T-helper 17 cell (primary cell): Measurements from ENCODE around the gene IGFALS. TPM values are rescaled to one million over a fixed set of nuclear protein-coding genes. Genes with fewer than 3 reads are reported as not detected.
A peak's percentile ranks its signal among the peaks of the same experiment; 100 is the strongest.

Experiments
- ATAC-seq: fragments of 150-1000 bp; cut with Tn5 transposase; 2 replicates; pipeline ENCODE4 v1.10.0; 2021; ENCODE audit warnings: mild to moderate bottlenecking, moderate library complexity
- DNase-seq, 3 donors: peaks; one replicate each; pipeline versions ENCODE4 v3.0.0 to v3.0.0-alpha.2; 2020 to 2021
- H3K9me3 ChIP-seq: one replicate; pipeline ENCODE4 v1.7.0; 2013; ENCODE audit warnings: low read length, mild to moderate bottlenecking; ENCODE audit not compliant: control insufficient read depth, poor library complexity, severe bottlenecking
- H3K27ac Mint-ChIP-seq: one replicate; pipeline ENCODE4 v1.8.0; 2022; ENCODE audit warnings: mild to moderate bottlenecking, moderate library complexity, mixed read lengths
- H3K27me3 Mint-ChIP-seq: one replicate; pipeline ENCODE4 v1.8.0; 2022; ENCODE audit warnings: mixed read lengths
- H3K36me3 Mint-ChIP-seq: one replicate; pipeline ENCODE4 v1.8.0; 2022; ENCODE audit warnings: low read depth, mixed read lengths
- H3K4me1 Mint-ChIP-seq: one replicate; pipeline ENCODE4 v1.8.0; 2022; ENCODE audit warnings: mild to moderate bottlenecking, mixed read lengths
- H3K4me3 Mint-ChIP-seq: one replicate; pipeline ENCODE4 v1.8.0; 2022; ENCODE audit warnings: mild to moderate bottlenecking, moderate library complexity, mixed read lengths
- total RNA-seq, 4 donors: library from RNA in 2 of 4; stranded (reverse) in 2 of 4; gene quantifications; one replicate each; pipeline ENCODE4 v1.2.3 and lab custom pipeline; 2022 to 2026

The IGFALS gene
- total RNA-seq, 2 donors from 2014 or later: 0.25 to 0.55 TPM

GRCh38 chr16:1790611-1791255 is 2.8 kb downstream of the IGFALS start:
- no peak for ATAC-seq
- Mint-ChIP-seq H3K4me3 (no peak overlapping the region), H3K4me1 (peaks cover 2% of the 10 kb centered on the region), H3K27me3 (no peaks in the 10 kb centered on the region), H3K36me3 (peaks cover 2% of the 10 kb centered on the region), H3K27ac (no peak overlapping the region)
- H3K9me3 ChIP-seq: no peaks in the 10 kb centered on the region
- DNase-seq: no peak

GRCh38 chr16:1790261-1790610 is 3.3 kb downstream of the IGFALS start:
- peaks cover 2% of the 10 kb centered on the region for H3K36me3 Mint-ChIP-seq
- H3K4me1 Mint-ChIP-seq: peaks cover 2% of the 10 kb centered on the region
- no peaks in the 10 kb centered on the region for H3K9me3 ChIP-seq
- ATAC-seq (no peak), DNase-seq (no peak)
- no peak overlapping the region for H3K4me3 Mint-ChIP-seq
- H3K27me3 Mint-ChIP-seq: no peaks in the 10 kb centered on the region
- H3K27ac Mint-ChIP-seq: no peak overlapping the region

- peaks cover 2% of the 10 kb centered on the region for H3K36me3 Mint-ChIP-seq
- H3K4me3 Mint-ChIP-seq: no peak overlapping the region
- DNase-seq (no peak), ATAC-seq (no peak)
- H3K27ac Mint-ChIP-seq: no peak overlapping the region
- H3K9me3 ChIP-seq: no peaks in the 10 kb centered on the region
- H3K4me1 Mint-ChIP-seq: peaks cover 2% of the 10 kb centered on the region
- no peaks in the 10 kb centered on the region for H3K27me3 Mint-ChIP-seq
Measured at GRCh38 chr16:1789643-1790045, 3.9 kb downstream of the IGFALS start.

- DNase-seq: peak in 1 of 3 donors; percentile 4
- peaks cover 2% of the 10 kb centered on the region for H3K36me3 Mint-ChIP-seq
- H3K9me3 ChIP-seq: no peaks in the 10 kb centered on the region
- peaks cover 2% of the 10 kb centered on the region for H3K4me1 Mint-ChIP-seq
- no peak overlapping the region for H3K27ac Mint-ChIP-seq
- no peaks in the 10 kb centered on the region for H3K27me3 Mint-ChIP-seq
- no peak for ATAC-seq
- no peak overlapping the region for H3K4me3 Mint-ChIP-seq
Measured at GRCh38 chr16:1788708-1789100, 4.8 kb downstream of the IGFALS start.

GRCh38 chr16:1788095-1788707 is 5.3 kb downstream of the IGFALS start:
- Mint-ChIP-seq H3K4me3 (no peak overlapping the region), H3K27ac (no peak overlapping the region), H3K36me3 (peaks cover 2% of the 10 kb centered on the region), H3K27me3 (no peaks in the 10 kb centered on the region), H3K4me1 (peaks cover 5% of the 10 kb centered on the region)
- peak in 1 of 3 donors; percentile 3 for DNase-seq
- no peaks in the 10 kb centered on the region for H3K9me3 ChIP-seq
- no peak for ATAC-seq

GRCh38 chr16:1787322-1788094 is 6.0 kb downstream of the IGFALS start:
- DNase-seq (peak; percentile 3 to 11 (median 7)), ATAC-seq (no peak)
- Mint-ChIP-seq H3K4me3 (no peak overlapping the region), H3K27me3 (no peaks in the 10 kb centered on the region), H3K36me3 (peaks cover 2% of the 10 kb centered on the region), H3K4me1 (peaks cover 5% of the 10 kb centered on the region), H3K27ac (no peak overlapping the region)
- no peaks in the 10 kb centered on the region for H3K9me3 ChIP-seq

- peak in 1 of 3 donors; percentile 3 for DNase-seq
- Mint-ChIP-seq H3K4me1 (peaks cover 5% of the 10 kb centered on the region), H3K27ac (no peak overlapping the region), H3K36me3 (peaks cover 2% of the 10 kb centered on the region), H3K4me3 (no peak overlapping the region), H3K27me3 (no peaks in the 10 kb centered on the region)
- no peak for ATAC-seq
- no peaks in the 10 kb centered on the region for H3K9me3 ChIP-seq
Measured at GRCh38 chr16:1787056-1787321, 6.5 kb downstream of the IGFALS start.

GRCh38 chr16:1786242-1787055 is 7.1 kb downstream of the IGFALS start:
- H3K27me3 Mint-ChIP-seq: no peaks in the 10 kb centered on the region

GRCh38 chr16:1785846-1786170 is 7.7 kb downstream of the IGFALS start:
- peak overlapping the region; percentile 16 for H3K27ac Mint-ChIP-seq
- no peak overlapping the region for H3K4me3 Mint-ChIP-seq
- DNase-seq (no peak), ATAC-seq (no peak)
- peaks cover 14% of the 10 kb centered on the region for H3K4me1 Mint-ChIP-seq
- peaks cover 2% of the 10 kb centered on the region for H3K36me3 Mint-ChIP-seq
- no peaks in the 10 kb centered on the region for H3K27me3 Mint-ChIP-seq
- no peaks in the 10 kb centered on the region for H3K9me3 ChIP-seq

More at GRCh38 chr16:1786242-1787055, 7.1 kb downstream of the IGFALS start:
- H3K9me3 ChIP-seq: no peaks in the 10 kb centered on the region
- peaks cover 2% of the 10 kb centered on the region for H3K36me3 Mint-ChIP-seq
- no peak overlapping the region for H3K27ac Mint-ChIP-seq
- H3K4me1 Mint-ChIP-seq: peaks cover 10% of the 10 kb centered on the region
- no peak for ATAC-seq
- DNase-seq: peak in 1 of 3 donors; percentile 3
- H3K4me3 Mint-ChIP-seq: no peak overlapping the region

- peaks cover 2% of the 10 kb centered on the region for H3K36me3 Mint-ChIP-seq
- H3K27ac Mint-ChIP-seq: peak overlapping the region; percentile 16
- DNase-seq (peak in 1 of 3 donors; percentile 5), ATAC-seq (no peak)
- H3K27me3 Mint-ChIP-seq: no peaks in the 10 kb centered on the region
- H3K4me1 Mint-ChIP-seq: peaks cover 14% of the 10 kb centered on the region
- H3K4me3 Mint-ChIP-seq: peak overlapping the region; percentile 60
- H3K9me3 ChIP-seq: no peaks in the 10 kb centered on the region
Measured at GRCh38 chr16:1784977-1785845, 8.3 kb downstream of the IGFALS start.

GRCh38 chr16:1782408-1783264 is 10.9 kb downstream of the IGFALS start, which contains the start of the genes NUBP2 and SPSB3:
Gene NUBP2, plus strand, starts transcription at chr16:1782960. Its CDS starts 61 bp downstream, at chr16:1783021.
Gene SPSB3, minus strand, starts transcription at chr16:1782571. Its CDS starts 1,088 bp downstream, at chr16:1781483.
- Mint-ChIP-seq H3K4me1 (peaks cover 12% of the 10 kb centered on the region), H3K4me3 (peak within 1 kb of the TSS; percentile 92), H3K27me3 (no peaks in the 10 kb centered on the region), H3K36me3 (peaks cover 3% of the 10 kb centered on the region), H3K27ac (peak within 1 kb of the TSS; percentile 78)
- DNase-seq (peak; percentile 91 to 97 (median 94)), ATAC-seq (peak; percentile 89)
- no peaks in the 10 kb centered on the region for H3K9me3 ChIP-seq
